GM19193 (cell line): ENCODE results near the gene EXOC3.

Experiments used
- POLR2A ChIP-seq: IDR thresholded peaks from 4 replicates; pipeline ENCODE4 v1.6.1; 2011; ENCODE audit not compliant: insufficient read depth, insufficient read length; ENCODE audit errors: extremely low read depth

The EXOC3 gene

DNA sequence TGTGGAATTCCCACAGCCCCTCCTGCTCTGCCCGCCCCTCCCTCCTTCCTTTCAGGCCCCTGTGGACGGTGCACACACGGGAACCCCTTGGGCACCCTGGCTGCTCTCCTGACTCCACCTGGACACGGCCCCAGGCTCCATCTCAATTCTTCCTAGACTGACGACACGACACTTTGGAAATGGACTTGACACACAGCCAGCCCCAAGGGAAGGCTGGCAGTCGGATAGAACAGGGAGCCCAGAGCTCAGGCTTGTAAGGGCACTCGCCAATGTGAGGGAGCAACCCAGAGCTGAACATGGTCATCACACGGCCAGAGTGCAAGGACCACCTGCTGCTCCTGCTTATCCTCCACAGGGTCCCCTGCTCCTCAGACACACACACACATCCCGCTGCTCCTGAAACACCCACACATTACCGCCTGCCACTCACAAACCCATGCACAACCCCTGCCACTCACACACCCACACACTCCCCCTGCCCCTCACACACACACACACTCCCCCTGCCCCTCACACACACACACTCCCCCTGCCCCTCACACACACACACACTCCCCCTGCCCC is 72.4 kb downstream of the EXOC3 start:
- no peak for TF ChIP-seq POLR2A

DNA sequence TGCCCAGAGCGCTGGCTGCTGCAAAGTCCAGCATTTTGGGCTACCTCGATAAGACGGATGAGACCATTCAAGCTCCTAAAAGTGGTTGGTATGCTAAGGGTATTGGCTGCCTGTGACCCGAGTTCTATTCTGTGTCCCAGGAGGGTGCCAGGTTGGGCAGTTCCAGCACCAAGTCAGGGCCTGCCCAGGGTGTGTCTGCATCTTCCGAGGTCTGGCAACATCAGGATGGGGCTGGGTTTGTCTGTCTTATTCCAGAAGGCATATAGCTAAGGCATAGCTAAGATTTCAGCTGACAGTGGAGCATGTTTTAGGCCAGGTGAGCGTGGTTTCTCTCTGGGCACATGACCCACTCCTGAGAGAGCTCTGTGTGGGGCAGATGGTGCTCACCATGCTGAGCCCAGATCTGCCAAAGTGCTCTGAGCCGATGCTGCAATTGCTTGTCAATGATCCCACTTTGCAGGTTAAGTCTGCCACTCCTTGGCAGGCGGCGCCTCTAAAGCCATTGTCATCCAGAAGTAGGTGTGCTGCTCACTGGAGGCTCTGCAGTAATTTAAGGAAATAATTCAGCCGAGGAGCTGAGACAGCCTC is 73.5 kb downstream of the EXOC3 start:
- no peak for TF ChIP-seq POLR2A
